Measurements from ENCODE around the gene USP47.

Gene USP47, protein sequence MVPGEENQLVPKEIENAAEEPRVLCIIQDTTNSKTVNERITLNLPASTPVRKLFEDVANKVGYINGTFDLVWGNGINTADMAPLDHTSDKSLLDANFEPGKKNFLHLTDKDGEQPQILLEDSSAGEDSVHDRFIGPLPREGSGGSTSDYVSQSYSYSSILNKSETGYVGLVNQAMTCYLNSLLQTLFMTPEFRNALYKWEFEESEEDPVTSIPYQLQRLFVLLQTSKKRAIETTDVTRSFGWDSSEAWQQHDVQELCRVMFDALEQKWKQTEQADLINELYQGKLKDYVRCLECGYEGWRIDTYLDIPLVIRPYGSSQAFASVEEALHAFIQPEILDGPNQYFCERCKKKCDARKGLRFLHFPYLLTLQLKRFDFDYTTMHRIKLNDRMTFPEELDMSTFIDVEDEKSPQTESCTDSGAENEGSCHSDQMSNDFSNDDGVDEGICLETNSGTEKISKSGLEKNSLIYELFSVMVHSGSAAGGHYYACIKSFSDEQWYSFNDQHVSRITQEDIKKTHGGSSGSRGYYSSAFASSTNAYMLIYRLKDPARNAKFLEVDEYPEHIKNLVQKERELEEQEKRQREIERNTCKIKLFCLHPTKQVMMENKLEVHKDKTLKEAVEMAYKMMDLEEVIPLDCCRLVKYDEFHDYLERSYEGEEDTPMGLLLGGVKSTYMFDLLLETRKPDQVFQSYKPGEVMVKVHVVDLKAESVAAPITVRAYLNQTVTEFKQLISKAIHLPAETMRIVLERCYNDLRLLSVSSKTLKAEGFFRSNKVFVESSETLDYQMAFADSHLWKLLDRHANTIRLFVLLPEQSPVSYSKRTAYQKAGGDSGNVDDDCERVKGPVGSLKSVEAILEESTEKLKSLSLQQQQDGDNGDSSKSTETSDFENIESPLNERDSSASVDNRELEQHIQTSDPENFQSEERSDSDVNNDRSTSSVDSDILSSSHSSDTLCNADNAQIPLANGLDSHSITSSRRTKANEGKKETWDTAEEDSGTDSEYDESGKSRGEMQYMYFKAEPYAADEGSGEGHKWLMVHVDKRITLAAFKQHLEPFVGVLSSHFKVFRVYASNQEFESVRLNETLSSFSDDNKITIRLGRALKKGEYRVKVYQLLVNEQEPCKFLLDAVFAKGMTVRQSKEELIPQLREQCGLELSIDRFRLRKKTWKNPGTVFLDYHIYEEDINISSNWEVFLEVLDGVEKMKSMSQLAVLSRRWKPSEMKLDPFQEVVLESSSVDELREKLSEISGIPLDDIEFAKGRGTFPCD (N-terminal part only)

GRCh38 chr11:11841723-11842420, at the start of gene USP47:
Gene USP47, plus strand, starts transcription at chr11:11841972. Its CDS starts 214 bp downstream, at chr11:11842186.
- FAIRE-seq (peak; percentile 75), DNase-seq (ENCODE audit: extremely low spot score, insufficient read length, low read depth) (peak; percentile 54)

DNA sequence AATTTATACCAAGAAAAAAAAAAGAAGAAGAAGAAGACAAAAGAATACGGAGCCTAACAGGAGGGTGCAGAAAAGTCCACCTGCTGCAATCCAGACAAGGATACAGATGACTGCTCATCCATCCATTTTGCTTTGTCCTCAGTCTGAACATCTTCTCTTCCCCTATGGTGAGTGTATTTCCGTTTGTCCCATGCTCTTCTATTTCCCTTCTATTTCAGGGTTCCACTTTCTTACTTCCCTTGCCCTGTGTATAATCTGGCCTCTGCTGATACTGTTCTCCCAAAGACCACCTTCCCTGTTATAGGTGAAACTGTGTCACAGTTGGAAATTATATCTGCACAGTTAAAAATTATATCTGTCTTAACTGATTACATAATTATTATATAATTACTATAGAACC, 48.7 kb upstream of the USP47 start:
- FAIRE-seq (no peak), DNase-seq (ENCODE audit: extremely low spot score, insufficient read length, low read depth) (no peak)

DNA sequence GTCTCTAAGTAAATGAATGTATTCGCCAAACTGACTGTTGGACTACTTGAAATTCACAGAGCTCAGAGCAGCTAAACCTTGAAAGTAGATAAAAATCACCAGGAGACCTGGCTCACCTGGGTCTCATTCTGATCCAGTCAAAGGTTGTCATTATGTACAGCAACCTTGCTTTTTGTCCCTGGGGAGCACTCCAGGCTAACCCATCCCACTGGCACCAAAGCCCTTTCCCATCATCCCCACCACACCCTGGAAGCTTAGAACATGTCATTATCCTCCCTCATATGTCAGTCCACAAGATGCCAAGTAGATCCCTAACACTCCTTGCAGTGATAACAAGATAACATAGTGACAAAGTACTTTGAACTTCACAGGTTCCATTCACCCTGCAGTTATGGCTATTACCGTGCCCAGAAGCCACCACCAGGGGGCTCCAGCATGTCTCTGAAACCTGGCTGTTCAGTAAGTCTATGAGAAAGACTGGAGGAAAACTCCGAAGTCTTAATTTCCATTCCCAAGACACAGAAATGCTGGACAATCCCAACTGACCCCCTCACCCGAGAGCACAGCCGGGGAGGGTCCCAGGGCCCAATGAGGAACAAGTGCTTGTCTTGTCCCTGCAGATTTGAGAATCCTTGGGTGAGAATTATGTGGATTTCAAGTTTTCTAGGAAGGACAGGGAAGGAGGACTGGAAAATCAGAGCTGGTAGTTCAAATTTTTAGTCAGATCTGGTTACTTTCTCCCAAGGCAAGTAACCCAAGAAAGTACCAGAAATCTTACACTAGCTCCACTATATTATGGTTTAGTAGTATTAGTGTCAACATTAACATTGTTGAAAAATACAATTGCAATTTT, 43.0 kb upstream of the USP47 start:
- FAIRE-seq (peak; percentile 67), DNase-seq (ENCODE audit: extremely low spot score, insufficient read length, low read depth) (peak; percentile 44)

DNA sequence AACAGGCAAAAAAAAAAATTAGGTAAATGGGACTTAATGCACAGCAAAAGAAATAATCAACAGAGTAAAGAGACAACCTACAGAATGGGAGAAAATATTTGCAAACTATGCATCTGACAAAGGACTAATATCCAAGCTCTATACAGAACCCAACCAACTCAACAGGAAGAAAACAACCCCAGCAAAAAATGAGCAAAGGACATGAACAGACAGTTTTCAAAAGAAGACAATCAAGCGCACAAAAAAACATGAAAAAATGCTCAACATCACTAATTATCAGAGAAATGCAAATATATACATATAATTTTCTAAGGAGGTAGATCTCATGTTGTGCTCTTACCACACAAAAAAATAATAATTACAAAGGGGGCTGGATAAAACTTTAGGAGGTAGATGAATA, 36.5 kb upstream of the USP47 start:
- no peak for FAIRE-seq
- no peak for DNase-seq (ENCODE audit: extremely low spot score, insufficient read length, low read depth)

GRCh38 chr11:11806074-11806473, 35.7 kb upstream of the USP47 start:
- no peak for FAIRE-seq
- no peak for DNase-seq (ENCODE audit: extremely low spot score, insufficient read length, low read depth)

- DNase-seq (ENCODE audit: extremely low spot score, insufficient read length, low read depth) (no peak), FAIRE-seq (no peak)
Observed at GRCh38 chr11:11806586-11806985, 35.2 kb upstream of the USP47 start.

GRCh38 chr11:11807811-11808782, 33.7 kb upstream of the USP47 start:
- no peak for FAIRE-seq
- no peak for DNase-seq (ENCODE audit: extremely low spot score, insufficient read length, low read depth)

DNA sequence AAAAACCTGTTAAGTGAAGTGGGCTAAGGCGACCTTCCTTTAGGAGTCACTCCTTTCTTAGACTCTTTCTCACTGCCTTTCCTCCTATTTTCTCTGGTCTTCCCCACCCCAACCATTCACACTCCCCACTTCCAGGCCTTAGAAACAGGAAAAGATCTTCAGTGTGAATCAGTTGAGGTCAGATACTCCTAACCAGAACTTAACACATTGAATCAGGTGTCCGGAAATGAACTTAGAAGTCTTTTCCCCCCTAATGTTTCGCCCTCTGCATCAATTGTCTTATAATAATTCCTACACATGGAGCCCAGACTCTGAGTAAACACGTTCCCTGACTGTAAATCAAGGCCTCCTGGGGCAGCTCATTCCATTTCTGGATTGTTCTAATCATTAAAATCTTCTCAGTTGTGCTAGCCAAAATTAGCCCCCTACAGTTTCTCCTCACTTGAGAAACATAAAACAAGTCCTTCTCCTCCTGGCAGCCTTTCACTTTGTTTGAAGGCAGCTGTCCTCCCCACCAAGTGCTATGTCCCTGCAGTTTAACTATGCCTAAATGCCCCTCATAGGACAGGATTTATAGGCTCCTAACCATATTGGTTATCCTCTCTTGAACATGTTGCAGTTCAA, 32.7 kb upstream of the USP47 start:
- DNase-seq (ENCODE audit: extremely low spot score, insufficient read length, low read depth) (no peak), FAIRE-seq (no peak)

- DNase-seq (ENCODE audit: extremely low spot score, insufficient read length, low read depth), result no peak
- no peak for FAIRE-seq
Observed at GRCh38 chr11:11810764-11811726, 30.7 kb upstream of the USP47 start.

GRCh38 chr11:11813288-11813962, 28.3 kb upstream of the USP47 start:
- no peak for DNase-seq (ENCODE audit: extremely low spot score, insufficient read length, low read depth)
- FAIRE-seq, result no peak

DNA sequence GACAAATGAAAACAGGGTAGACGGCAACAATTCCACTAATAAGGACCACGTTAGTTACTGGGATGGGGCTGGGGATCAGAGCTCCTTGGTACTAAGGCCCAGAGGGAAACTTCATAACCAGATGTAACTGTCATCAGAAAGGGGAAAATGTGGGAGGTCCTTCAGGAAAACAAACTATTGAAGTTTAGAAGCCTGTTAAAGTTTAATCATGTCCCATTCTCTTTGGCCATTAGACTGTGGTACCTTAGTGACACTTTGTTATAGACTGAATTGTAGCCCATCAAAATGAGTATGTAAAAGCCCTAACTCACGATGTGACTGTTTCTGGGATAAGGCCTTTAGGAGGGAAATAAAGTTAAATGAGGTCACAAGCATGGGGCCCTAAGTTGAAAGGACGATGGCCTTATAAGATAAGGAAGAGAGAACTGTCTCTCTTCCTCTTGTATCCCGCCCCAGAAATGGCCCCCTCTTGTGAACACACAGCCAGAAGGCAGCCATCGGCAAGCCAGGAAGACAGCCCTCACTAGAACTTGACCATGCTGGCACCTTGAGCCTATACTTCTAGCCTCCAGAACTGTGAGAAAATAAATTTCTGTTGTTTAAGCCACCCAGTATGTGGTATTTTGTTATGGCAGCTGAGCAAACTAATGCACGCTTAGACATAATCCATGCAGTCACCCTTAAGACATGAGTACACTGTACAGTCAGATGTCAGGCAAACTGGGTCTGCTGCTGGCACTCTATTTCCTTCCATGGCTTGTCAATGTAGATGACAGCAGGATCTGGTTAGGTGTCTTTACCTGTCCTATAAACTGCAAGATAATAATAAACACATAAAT, 26.9 kb upstream of the USP47 start:
- FAIRE-seq, result no peak

DNA sequence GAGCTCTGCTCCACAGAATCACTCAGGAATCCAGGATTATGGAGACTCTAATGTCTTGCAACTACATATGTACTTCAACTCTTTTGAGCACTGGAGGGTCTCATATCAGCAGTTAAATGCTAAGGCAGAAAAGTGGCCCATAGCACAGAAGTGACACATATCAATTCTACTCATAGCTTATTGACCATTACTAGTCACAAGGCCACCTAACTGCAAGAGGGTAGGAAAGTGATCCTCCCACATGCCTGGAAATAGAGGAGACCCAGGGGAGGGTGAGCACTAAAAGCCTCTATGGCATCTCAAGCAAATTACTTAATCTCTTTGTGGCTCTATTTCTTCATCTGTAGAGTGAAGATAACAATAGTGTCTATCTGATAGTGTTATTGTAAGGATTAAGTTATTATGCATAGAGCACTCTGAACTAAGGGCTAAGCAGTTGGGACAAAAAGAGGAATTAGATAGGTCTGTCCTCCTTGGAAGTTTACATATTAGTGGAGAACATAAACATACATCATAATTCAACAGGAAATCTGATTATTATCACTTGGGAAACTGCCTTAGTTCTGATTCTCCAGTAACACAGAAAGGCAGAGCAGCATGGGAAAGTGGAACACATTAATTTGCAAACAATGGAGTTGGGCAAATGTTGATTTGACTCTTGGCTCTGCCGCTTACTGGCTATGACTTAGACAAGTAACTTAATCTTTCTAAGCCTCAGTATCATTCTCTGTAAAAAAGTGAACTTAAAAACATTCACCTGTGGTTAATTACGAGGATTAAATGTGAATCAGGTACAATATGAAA, 25.1 kb upstream of the USP47 start:
- no peak for DNase-seq (ENCODE audit: extremely low spot score, insufficient read length, low read depth)
- no peak for FAIRE-seq

More for the DNA sequence above, 26.9 kb upstream of the USP47 start:
- DNase-seq (ENCODE audit: extremely low spot score, insufficient read length, low read depth), result no peak

GRCh38 chr11:11817957-11818356, 23.8 kb upstream of the USP47 start:
- no peak for DNase-seq (ENCODE audit: extremely low spot score, insufficient read length, low read depth)
- FAIRE-seq, result no peak

DNA sequence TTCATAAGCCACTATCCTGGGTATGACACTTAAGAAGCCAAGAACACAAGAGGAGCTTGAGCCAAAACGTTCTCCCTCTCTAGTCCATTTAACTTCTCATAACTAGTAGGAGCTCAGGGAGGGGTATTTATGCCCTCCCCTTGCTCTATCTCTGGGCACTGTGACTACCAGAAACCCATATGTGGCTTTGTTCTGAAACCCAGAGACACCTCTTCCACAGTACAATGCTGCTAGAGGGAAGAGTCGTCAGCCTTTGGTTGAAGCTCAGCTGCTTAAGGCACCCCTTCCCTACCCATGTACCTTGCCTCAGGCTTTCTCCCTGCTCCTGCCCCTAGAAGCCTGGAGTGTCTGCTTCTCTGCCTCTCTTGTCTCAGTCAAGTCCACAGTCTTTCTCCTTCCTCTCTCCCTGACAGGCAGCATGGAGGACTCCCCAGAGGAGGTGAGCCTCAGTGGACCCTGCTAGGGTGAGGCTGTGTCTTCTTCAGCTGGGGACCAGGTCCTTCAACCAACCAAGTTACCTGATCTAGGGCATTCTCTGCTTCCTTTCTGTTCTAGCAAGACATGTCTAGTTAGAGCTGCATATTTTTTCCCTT, 23.1 kb upstream of the USP47 start:
- FAIRE-seq (no peak), DNase-seq (ENCODE audit: extremely low spot score, insufficient read length, low read depth) (no peak)
